ENCODE measurements around the gene SLC2A6. TPM values are rescaled to one million over a fixed set of nuclear protein-coding genes. Genes with fewer than 3 reads are reported as not detected.

The SLC2A6 gene
- total RNA-seq, 2 experiments from 2014 or later = 2.2 to 2.6 TPM

DNA sequence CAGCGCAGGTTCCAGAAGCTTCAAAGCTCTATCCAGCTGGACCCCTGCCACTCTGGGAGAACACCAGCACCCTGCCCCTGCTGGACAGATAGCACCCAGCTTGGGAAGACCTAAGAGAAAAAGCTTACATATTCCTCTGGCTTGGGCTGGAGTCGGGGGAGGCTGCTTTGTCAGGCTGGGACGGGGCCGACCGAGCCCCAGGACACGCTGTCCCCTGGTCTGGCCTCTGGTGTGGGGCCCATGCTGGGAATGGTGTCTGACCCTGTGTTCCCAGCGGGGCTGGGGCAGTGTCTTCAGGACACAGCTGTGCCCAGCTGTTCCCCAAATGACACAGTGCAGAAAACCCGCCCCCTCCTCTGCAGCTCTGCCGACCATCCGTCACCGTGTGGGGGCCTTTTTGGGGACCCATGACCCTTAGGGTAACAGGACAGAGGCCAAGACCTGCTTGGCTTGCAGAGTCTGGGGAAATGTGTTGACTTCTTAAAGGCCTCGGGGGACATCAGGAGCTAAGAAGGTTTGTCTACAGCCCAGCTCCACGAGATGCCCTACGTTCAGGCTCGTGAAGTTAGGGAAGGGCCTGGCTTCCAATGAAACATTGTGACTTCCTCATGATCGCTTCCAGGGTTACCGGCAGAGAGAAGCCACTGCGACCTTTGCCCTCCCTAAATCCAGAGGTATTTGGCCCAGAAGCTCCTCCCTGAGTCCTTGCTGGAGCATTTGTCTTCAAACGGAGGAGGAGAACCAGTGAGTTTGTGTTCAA lies 20.4 kb upstream of the SLC2A6 start:
- no peak for DNase-seq
- peaks cover 17% of the 10 kb centered on the region for H3K27me3 Mint-ChIP-seq
- H3K4me1 Mint-ChIP-seq (ENCODE audit: low read depth) = no peaks in the 10 kb centered on the region
- peaks cover 3% of the 10 kb centered on the region for H3K36me3 Mint-ChIP-seq
- intact Hi-C loops (cut with micrococcal nuclease) = no loop called here
- H3K4me3 Mint-ChIP-seq = no peak overlapping the region
- H3K9me3 Mint-ChIP-seq = peaks cover 22% of the 10 kb centered on the region
- POLR2A ChIA-PET = interaction anchor here (0.8 kb wide), 1 partner anchor 313 kb away, joined by 3 read pairs; no protein-coding TSS in a partner anchor
- H3K27ac Mint-ChIP-seq = no peak overlapping the region
- CTCF ChIA-PET = no interaction called here

GRCh38 chr9:133496861-133497842 lies 18.3 kb upstream of the SLC2A6 start:
- Mint-ChIP-seq H3K4me1 (ENCODE audit: low read depth) (no peaks in the 10 kb centered on the region), H3K9me3 (peaks cover 16% of the 10 kb centered on the region), H3K36me3 (peaks cover 3% of the 10 kb centered on the region), H3K27me3 (peaks cover 13% of the 10 kb centered on the region), H3K4me3 (no peak overlapping the region), H3K27ac (no peak overlapping the region)
- DNase-seq = no peak
- ChIA-PET CTCF (no interaction called here), POLR2A (no interaction called here)
- intact Hi-C loops (cut with micrococcal nuclease) = no loop called here

GRCh38 chr9:133495327-133496293 lies 16.7 kb upstream of the SLC2A6 start:
- Mint-ChIP-seq H3K36me3 (no peaks in the 10 kb centered on the region), H3K27ac (no peak overlapping the region), H3K27me3 (peaks cover 11% of the 10 kb centered on the region), H3K9me3 (peaks cover under 1% of the 10 kb centered on the region), H3K4me1 (ENCODE audit: low read depth) (no peaks in the 10 kb centered on the region), H3K4me3 (no peak overlapping the region)
- no peak for DNase-seq
- ChIA-PET POLR2A (no interaction called here), CTCF (interaction anchor here (0.8 to 1.7 kb wide), 2 partner anchors 9 to 247 kb away, joined by 3 to 7 read pairs; no protein-coding TSS in a partner anchor)
- intact Hi-C loops (cut with micrococcal nuclease) = no loop called here

DNA sequence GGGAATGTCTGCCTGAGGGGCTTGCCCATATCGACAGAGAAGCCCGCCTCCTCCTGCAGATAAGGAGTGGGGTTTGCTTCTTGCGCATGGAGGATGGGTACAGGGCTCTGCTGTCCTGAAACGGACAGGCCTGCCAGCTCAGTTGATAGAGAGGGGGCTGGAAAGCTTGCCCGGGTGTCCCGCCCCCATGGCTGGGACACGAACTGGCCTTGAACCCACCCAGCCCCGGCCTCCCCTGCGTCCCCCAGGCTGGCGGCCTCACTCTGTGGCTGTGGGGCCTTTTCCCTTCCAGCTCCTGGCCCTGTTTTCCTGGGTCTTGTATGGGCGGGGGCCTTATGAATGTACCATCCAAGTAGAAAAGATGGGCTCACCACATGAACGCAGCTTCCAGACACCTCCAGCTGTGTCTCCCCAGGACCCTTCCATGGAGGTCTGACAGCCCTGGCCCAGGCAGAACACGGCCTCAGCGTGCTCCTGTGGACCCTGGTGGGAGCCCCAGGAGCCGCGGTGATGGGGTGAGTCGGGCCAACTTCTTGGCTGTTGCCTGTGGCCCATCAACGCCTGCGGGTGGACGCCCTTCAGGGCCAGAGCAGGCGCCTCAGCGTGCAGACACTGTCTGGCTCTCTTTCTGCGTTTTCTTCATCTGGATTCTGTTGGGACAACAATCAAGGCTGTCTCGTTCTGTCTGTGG lies 15.9 kb upstream of the SLC2A6 start:
- no peak overlapping the region for H3K27ac Mint-ChIP-seq
- no peaks in the 10 kb centered on the region for H3K9me3 Mint-ChIP-seq
- no peak overlapping the region for H3K4me3 Mint-ChIP-seq
- H3K4me1 Mint-ChIP-seq (ENCODE audit: low read depth) = no peaks in the 10 kb centered on the region
- CTCF ChIA-PET = interaction anchor here (0.8 to 1.7 kb wide), 2 partner anchors 8 to 248 kb away, joined by 3 to 7 read pairs; no protein-coding TSS in a partner anchor
- POLR2A ChIA-PET = no interaction called here
- DNase-seq = no peak
- H3K27me3 Mint-ChIP-seq = peaks cover 14% of the 10 kb centered on the region
- H3K36me3 Mint-ChIP-seq = no peaks in the 10 kb centered on the region
- intact Hi-C loops (cut with micrococcal nuclease) = no loop called here

DNA sequence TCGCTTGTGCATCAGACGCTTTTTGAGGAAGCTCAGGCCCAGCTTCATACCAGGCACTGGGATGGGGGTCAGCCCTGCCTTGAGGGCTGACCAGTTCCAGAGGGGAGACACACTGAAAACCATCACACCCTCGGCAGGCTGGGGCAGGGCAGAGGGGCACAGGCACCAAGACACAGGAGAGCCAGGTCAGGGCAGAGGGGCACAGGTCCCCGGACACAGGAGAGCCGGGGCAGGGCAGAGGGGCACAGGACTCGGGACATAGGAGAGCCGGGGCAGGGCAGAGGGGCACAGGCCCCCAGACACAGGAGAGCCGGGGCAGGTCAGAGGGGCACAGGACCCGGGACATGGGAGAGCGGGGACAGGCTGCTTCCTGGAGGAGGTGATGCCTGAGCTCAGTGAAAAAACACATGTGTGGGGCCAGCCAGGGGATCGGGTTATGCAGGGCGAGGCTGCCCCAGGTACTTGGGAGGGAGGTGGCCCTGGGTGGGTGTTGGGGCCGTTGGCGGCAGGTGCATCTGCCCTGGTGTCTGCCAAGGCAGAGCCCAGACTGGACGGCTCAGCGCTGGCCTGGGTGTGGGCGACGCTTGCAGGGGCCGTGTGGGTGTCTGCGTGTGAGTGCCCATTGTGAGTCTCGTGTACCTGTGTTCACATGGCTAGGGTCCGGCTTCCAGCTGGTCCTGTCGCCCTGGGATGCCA lies 15.1 kb upstream of the SLC2A6 start:
- Mint-ChIP-seq H3K36me3 (no peaks in the 10 kb centered on the region), H3K4me3 (no peak overlapping the region), H3K4me1 (ENCODE audit: low read depth) (no peaks in the 10 kb centered on the region), H3K27me3 (peaks cover 19% of the 10 kb centered on the region), H3K27ac (no peak overlapping the region), H3K9me3 (no peaks in the 10 kb centered on the region)
- ChIA-PET CTCF (no interaction called here), POLR2A (no interaction called here)
- intact Hi-C loops (cut with micrococcal nuclease) = no loop called here
- no peak for DNase-seq

GRCh38 chr9:133493428-133493827 lies 14.5 kb upstream of the SLC2A6 start:
- Mint-ChIP-seq H3K27me3 (peaks cover 17% of the 10 kb centered on the region), H3K36me3 (no peaks in the 10 kb centered on the region), H3K9me3 (no peaks in the 10 kb centered on the region), H3K27ac (no peak overlapping the region), H3K4me3 (no peak overlapping the region), H3K4me1 (ENCODE audit: low read depth) (no peaks in the 10 kb centered on the region)
- POLR2A ChIA-PET = no interaction called here
- CTCF ChIA-PET = no interaction called here
- DNase-seq = no peak
- intact Hi-C loops (cut with micrococcal nuclease) = no loop called here

DNA sequence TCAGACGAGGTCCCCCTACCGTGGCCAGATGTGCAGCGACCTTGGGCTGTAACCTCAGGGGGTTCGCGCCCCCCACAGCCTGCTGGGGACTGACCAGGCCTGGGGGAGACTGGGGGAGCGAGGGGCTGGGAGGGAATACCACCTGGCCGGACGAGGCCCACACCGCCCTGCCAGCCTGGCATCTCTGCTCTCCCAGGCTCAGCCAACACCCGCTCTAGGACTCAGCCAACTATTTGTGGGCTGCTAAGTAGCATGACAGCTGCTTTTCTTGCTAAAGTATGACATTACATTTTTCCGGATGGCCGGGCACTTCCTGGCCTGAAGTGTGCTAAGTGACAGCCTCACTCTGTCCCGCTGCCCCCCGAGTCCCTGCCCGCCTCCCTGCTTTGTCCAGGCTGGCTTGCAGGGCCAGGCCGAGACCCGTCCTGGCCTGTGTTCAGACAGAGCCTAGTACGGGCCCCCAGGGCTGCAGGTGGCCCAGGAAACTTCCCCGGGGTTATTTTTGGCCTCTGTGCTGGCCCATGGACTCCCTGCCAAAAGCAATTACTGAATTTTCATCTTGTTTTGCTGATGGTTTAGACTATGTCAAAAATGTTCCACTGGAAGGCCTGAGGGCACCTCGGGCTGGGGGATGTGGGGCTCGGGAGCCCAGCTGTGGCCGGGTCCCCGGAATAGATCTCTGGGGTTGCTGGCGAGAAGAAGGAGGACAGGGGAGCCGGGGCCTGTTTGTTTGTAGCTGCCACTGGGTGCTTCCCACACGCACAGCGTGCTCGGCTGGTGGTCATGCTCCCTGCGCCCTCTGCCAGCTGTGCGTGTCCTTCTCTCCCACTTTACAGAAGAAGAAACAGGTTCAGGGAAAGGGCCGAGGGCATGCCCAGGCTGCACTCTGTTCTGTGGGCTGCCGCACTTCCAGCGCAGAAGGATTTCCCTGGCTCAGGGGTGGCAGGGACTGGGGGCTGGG lies 13.4 kb upstream of the SLC2A6 start:
- no peaks in the 10 kb centered on the region for H3K9me3 Mint-ChIP-seq
- no peak overlapping the region for H3K4me3 Mint-ChIP-seq
- no peak overlapping the region for H3K27ac Mint-ChIP-seq
- ChIA-PET POLR2A (no interaction called here), CTCF (no interaction called here)
- H3K4me1 Mint-ChIP-seq (ENCODE audit: low read depth) = no peaks in the 10 kb centered on the region
- intact Hi-C loops (cut with micrococcal nuclease) = no loop called here
- DNase-seq = no peak
- no peaks in the 10 kb centered on the region for H3K36me3 Mint-ChIP-seq
- H3K27me3 Mint-ChIP-seq = peaks cover 11% of the 10 kb centered on the region

- ChIA-PET POLR2A (no interaction called here), CTCF (no interaction called here)
- H3K27me3 Mint-ChIP-seq = peaks cover 11% of the 10 kb centered on the region
- H3K9me3 Mint-ChIP-seq = no peaks in the 10 kb centered on the region
- no peak for DNase-seq
- H3K27ac Mint-ChIP-seq = no peak overlapping the region
- no peaks in the 10 kb centered on the region for H3K36me3 Mint-ChIP-seq
- H3K4me3 Mint-ChIP-seq = no peak overlapping the region
- intact Hi-C loops (cut with micrococcal nuclease) = no loop called here
- H3K4me1 Mint-ChIP-seq (ENCODE audit: low read depth) = no peaks in the 10 kb centered on the region
These were observed 12.7 kb upstream of the SLC2A6 start for GRCh38 chr9:133491656-133491925.

DNA sequence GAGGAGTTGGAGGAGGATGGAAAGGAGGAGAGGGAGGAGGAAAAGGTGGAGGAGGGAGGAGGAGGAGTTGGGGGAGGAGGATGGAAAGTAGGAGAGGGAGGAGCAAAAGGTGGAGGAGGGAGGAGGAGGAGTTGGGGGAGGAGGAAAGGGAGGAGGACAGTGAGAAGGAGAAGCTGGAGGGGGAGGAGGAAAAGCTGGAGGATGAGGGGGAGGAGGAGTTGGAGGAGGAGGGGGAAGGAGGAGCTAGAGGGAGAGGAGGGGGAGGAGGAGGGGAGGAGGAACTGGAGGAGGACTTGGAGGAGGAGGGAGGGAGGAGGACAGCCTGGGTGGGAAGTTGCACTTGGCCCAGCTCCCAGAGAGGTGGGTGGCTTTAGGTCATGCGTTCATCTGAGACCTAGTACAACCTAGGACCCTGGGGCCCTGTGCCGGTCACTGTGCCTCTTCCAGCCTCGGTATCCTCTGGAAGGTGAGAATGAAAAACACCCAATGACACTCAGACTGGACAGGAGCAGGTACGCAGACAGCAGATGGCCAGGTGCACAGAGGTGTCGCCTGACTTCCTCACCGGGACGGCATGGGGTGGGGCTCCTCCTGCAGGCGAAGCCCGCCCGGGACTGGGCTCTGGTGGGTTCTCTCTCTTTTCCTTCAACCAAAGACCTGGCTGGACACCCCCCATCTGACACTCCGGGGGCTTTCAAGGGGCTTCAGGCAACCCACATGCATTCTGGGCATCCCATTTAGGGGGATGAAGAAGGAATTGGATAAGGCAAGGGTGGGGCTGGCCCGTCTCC lies 12.2 kb upstream of the SLC2A6 start:
- H3K36me3 Mint-ChIP-seq = no peaks in the 10 kb centered on the region
- H3K4me3 Mint-ChIP-seq = no peak overlapping the region
- H3K27ac Mint-ChIP-seq = no peak overlapping the region
- intact Hi-C loops (cut with micrococcal nuclease) = no loop called here
- ChIA-PET POLR2A (no interaction called here), CTCF (no interaction called here)
- H3K27me3 Mint-ChIP-seq = peaks cover 11% of the 10 kb centered on the region
- DNase-seq = no peak
- H3K4me1 Mint-ChIP-seq (ENCODE audit: low read depth) = no peaks in the 10 kb centered on the region
- H3K9me3 Mint-ChIP-seq = no peaks in the 10 kb centered on the region

GRCh38 chr9:133490201-133490681 lies 11.3 kb upstream of the SLC2A6 start:
- Mint-ChIP-seq H3K4me1 (ENCODE audit: low read depth) (no peaks in the 10 kb centered on the region), H3K27me3 (peaks cover 11% of the 10 kb centered on the region), H3K36me3 (no peaks in the 10 kb centered on the region), H3K27ac (no peak overlapping the region), H3K9me3 (no peaks in the 10 kb centered on the region), H3K4me3 (no peak overlapping the region)
- ChIA-PET POLR2A (no interaction called here), CTCF (no interaction called here)
- intact Hi-C loops (cut with micrococcal nuclease) = no loop called here
- no peak for DNase-seq

Data from activated CD4-positive, alpha-beta memory T cell treated with anti-CD3 and anti-CD28 coated beads for 36 hours (primary cell).